ENCODE measurements around the gene ZFHX3. TPM values are rescaled to one million over a fixed set of nuclear protein-coding genes. Genes with fewer than 3 reads are reported as not detected.

ZFHX3 gene
- total RNA-seq, 1 experiment from 2014 or later, result 21.8 TPM

DNA sequence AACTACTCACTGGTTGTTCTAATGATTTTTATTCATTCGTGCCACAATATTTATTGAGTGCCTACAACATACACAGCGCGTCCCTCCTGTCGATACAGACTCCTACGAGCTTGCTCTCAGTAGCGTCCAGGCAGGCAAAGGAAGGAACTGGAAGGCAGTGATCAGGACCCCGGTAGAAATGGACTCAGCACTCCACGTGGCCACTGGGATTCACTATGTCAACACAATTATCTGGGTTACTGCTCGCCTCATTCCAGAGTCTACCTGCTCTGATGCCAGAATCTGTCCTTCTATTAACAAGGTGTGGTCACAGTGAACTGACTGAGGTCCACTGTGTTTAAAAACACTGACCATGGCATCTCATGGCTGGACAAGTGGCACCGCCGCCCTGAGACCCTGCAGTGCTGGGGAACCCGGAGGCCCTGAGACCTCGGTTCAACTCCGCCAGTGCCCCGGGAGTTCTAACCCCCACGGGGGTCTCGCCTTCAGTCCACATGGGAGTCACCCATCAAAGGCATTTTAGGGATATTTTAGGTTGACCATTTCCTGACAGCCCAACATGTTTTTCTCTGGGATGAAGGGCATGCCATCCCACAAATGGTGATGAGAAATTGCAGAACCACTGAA, 71.4 kb downstream of the ZFHX3 start:
- H3K27ac ChIP-seq (ENCODE audit: low read depth, low read length, poor library complexity, severe bottlenecking), result peak overlapping the region; percentile 49
- no peak overlapping the region for H3K4me3 ChIP-seq (ENCODE audit: low read depth, low read length, poor library complexity, severe bottlenecking)
- no peaks in the 10 kb centered on the region for H3K9me3 ChIP-seq (ENCODE audit: low read depth, low read length, poor library complexity, severe bottlenecking)
- CTCF ChIA-PET, result no interaction called here
- TF ChIP-seq, protein P1, sequence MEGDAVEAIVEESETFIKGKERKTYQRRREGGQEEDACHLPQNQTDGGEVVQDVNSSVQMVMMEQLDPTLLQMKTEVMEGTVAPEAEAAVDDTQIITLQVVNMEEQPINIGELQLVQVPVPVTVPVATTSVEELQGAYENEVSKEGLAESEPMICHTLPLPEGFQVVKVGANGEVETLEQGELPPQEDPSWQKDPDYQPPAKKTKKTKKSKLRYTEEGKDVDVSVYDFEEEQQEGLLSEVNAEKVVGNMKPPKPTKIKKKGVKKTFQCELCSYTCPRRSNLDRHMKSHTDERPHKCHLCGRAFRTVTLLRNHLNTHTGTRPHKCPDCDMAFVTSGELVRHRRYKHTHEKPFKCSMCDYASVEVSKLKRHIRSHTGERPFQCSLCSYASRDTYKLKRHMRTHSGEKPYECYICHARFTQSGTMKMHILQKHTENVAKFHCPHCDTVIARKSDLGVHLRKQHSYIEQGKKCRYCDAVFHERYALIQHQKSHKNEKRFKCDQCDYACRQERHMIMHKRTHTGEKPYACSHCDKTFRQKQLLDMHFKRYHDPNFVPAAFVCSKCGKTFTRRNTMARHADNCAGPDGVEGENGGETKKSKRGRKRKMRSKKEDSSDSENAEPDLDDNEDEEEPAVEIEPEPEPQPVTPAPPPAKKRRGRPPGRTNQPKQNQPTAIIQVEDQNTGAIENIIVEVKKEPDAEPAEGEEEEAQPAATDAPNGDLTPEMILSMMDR (conservative IDR thresholded peaks at IDR 0.05; ENCODE audit: low read depth, low read length), result no peak
- TF ChIP-seq EZH2 (IDR thresholded peaks at IDR 0.05; ENCODE audit: borderline replicate concordance, low read depth, low read length, poor library complexity, severe bottlenecking), result no peak
- no peaks in the 10 kb centered on the region for H3K27me3 ChIP-seq (replicated peaks; ENCODE audit: insufficient read depth, low read depth, low read length, poor library complexity)
- POLR2A ChIA-PET (ENCODE audit: low non-redundant PET), result no interaction called here
- peaks cover 40% of the 10 kb centered on the region for H3K4me1 ChIP-seq (ENCODE audit: insufficient read depth, low read length, poor library complexity, severe bottlenecking)
- no TSS peak for BruUV-seq (replicated peaks)
- no peaks in the 10 kb centered on the region for H3K36me3 ChIP-seq (ENCODE audit: insufficient read depth, low read length, poor library complexity, severe bottlenecking)
- intact Hi-C loops (cut with micrococcal nuclease; ENCODE audit: unreplicated experiment), result no loop called here
- no peak for DNase-seq (ENCODE audit: low spot score)

DNA sequence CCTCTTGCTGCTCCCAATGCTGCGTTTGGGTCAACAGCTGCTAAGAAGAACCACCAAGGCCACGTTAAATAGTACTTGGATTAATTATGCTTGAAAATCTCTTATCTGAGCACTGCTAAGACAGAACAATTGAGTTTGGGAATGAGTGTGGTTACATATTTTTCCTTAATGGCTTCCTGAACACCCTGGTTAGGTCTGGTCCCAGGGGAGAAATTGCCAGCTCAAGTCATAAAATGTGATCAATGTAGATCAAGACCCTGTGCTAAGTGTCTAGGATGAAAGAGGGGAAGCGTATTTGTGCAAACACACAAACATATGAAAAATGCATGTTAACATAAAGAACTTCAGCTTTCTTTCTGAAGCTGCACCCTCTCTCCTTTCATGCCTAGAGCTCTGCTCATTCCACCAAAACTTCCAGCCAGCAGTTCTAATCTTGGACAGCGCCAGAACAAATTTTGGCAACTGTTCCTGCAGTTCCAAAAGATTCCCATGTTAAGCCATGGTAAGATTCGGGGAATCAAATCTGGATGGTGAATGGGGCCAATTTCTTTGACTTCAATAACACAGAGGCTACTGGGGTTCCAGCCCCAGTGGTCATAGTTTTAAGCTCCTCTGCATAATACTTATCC, 72.0 kb downstream of the ZFHX3 start:
- Histone ChIP-seq H3K36me3 (ENCODE audit: insufficient read depth, low read length, poor library complexity, severe bottlenecking) (no peaks in the 10 kb centered on the region), H3K4me1 (ENCODE audit: insufficient read depth, low read length, poor library complexity, severe bottlenecking) (peaks cover 40% of the 10 kb centered on the region), H3K4me3 (ENCODE audit: low read depth, low read length, poor library complexity, severe bottlenecking) (no peak overlapping the region), H3K27ac (ENCODE audit: low read depth, low read length, poor library complexity, severe bottlenecking) (peak overlapping the region; percentile 49), H3K9me3 (ENCODE audit: low read depth, low read length, poor library complexity, severe bottlenecking) (no peaks in the 10 kb centered on the region), H3K27me3 (replicated peaks; ENCODE audit: insufficient read depth, low read depth, low read length, poor library complexity) (no peaks in the 10 kb centered on the region)
- no TSS peak for BruUV-seq (replicated peaks)
- peak; percentile 60 for DNase-seq (ENCODE audit: low spot score)
- TF ChIP-seq, protein P1 (conservative IDR thresholded peaks at IDR 0.05; ENCODE audit: low read depth, low read length), result no peak
- no peak for TF ChIP-seq EZH2 (IDR thresholded peaks at IDR 0.05; ENCODE audit: borderline replicate concordance, low read depth, low read length, poor library complexity, severe bottlenecking)
- CTCF ChIA-PET, result no interaction called here
- POLR2A ChIA-PET (ENCODE audit: low non-redundant PET), result no interaction called here
- intact Hi-C loops (cut with micrococcal nuclease; ENCODE audit: unreplicated experiment), result no loop called here

DNA sequence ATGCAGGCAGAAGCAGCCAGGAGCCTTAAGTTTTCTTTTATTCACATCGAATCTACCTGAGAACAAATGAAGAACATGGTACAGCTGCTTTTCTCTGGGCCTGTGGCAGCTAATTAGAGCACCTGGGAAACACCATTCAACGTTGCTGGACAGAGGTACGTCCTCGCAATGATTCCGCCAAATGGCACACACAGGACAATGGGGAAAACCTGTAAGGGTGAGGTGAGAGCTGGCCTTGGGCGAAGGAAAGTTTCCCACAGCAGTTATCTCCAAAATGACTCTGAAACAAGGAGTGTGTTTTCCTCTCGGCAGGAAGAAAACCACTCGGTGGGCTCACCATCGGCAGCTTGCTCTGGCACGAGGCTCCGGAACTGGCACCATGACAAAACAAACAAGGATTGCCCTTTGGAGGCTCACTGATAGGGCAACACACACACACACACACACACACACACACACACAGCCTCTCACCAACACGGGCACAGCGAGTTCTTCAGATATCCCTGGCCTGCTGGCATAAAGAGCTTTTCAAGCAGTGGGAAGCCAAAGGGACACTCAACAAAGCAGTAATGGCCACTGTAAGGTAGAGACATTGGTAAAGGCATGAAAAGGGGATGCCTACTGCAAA, 73.7 kb downstream of the ZFHX3 start:
- Histone ChIP-seq H3K4me3 (ENCODE audit: low read depth, low read length, poor library complexity, severe bottlenecking) (no peak overlapping the region), H3K36me3 (ENCODE audit: insufficient read depth, low read length, poor library complexity, severe bottlenecking) (no peaks in the 10 kb centered on the region), H3K4me1 (ENCODE audit: insufficient read depth, low read length, poor library complexity, severe bottlenecking) (peaks cover 51% of the 10 kb centered on the region), H3K27me3 (replicated peaks; ENCODE audit: insufficient read depth, low read depth, low read length, poor library complexity) (no peaks in the 10 kb centered on the region), H3K9me3 (ENCODE audit: low read depth, low read length, poor library complexity, severe bottlenecking) (no peaks in the 10 kb centered on the region), H3K27ac (ENCODE audit: low read depth, low read length, poor library complexity, severe bottlenecking) (no peak overlapping the region)
- intact Hi-C loops (cut with micrococcal nuclease; ENCODE audit: unreplicated experiment), result no loop called here
- BruUV-seq (replicated peaks), result no TSS peak
- POLR2A ChIA-PET (ENCODE audit: low non-redundant PET), result no interaction called here
- TF ChIP-seq, protein P1 (conservative IDR thresholded peaks at IDR 0.05; ENCODE audit: low read depth, low read length), result no peak
- TF ChIP-seq EZH2 (IDR thresholded peaks at IDR 0.05; ENCODE audit: borderline replicate concordance, low read depth, low read length, poor library complexity, severe bottlenecking), result no peak
- CTCF ChIA-PET, result no interaction called here
- DNase-seq (ENCODE audit: low spot score), result no peak

All from A673 (cell line).